Sigmoid colon (tissue), 4 donors: ENCODE measurements around the gene IQSEC3.

Experiments used
- CTCF ChIP-seq, 4 experiments: fragments of 450-650 bp in 3 of 4; fragments of 200-600 bp in 1 of 4; IDR thresholded peaks; one replicate each; pipeline ENCODE4 v1.5.1; 2016 to 2019; ENCODE audit warnings: antibody characterized with exemption in 4 of 4, mild to moderate bottlenecking in 3 of 4, moderate library complexity in 2 of 4
- EP300 ChIP-seq, 4 donors: sonication (generic); formaldehyde crosslinking; IDR thresholded peaks; one replicate each; pipeline ENCODE4 v1.6.1; 2017; ENCODE audit warnings: antibody characterized with exemption in 4 of 4
- POLR2A ChIP-seq, 2 donors: fragments of 450-650 bp; IDR thresholded peaks; one replicate each; pipeline ENCODE4 v1.6.1; 2016; ENCODE audit warnings: antibody characterized with exemption in 2 of 2, mild to moderate bottlenecking in 2 of 2, moderate library complexity in 2 of 2
- POLR2AphosphoS5 ChIP-seq, 4 donors: sonication (generic); formaldehyde crosslinking; IDR thresholded peaks; one replicate each; pipeline ENCODE4 v1.6.1; 2017; ENCODE audit warnings: antibody characterized with exemption in 4 of 4

- TF ChIP-seq POLR2AphosphoS5 (IDR thresholded peaks at IDR 0.05) (no peak), CTCF (IDR thresholded peaks at IDR 0.05) (no peak), EP300 (IDR thresholded peaks at IDR 0.05) (no peak), POLR2A (IDR thresholded peaks at IDR 0.05) (no peak)
Observed at GRCh38 chr12:185576-185955, 119.0 kb downstream of the IQSEC3 start.
